Neural cell (in vitro differentiated cells): ENCODE measurements around the gene CAPSL.

Source experiments
- EP300 ChIP-seq: fragments of 450-650 bp; conservative IDR thresholded peaks from 2 replicates; pipeline ENCODE4 v1.6.1; 2014; ENCODE audit warnings: antibody characterized with exemption, mild to moderate bottlenecking, moderate library complexity; ENCODE audit not compliant: poor library complexity, severe bottlenecking
- EZH2 ChIP-seq: fragments of 200-600, 300-800 bp; shearing (Covaris generic), sonication (generic); IDR thresholded peaks from 2 replicates; pipeline ENCODE4 v1.6.1; 2014; ENCODE audit warnings: antibody characterized with exemption, low read length, borderline replicate concordance, mild to moderate bottlenecking; ENCODE audit not compliant: insufficient read depth, poor library complexity, severe bottlenecking
- MXI1 ChIP-seq: fragments of 450-650 bp; conservative IDR thresholded peaks from 2 replicates; pipeline ENCODE4 v1.6.1; 2014; ENCODE audit warnings: antibody characterized with exemption, mild to moderate bottlenecking; ENCODE audit not compliant: poor library complexity, severe bottlenecking
- POLR2AphosphoS5 ChIP-seq: IDR thresholded peaks from 2 replicates; pipeline ENCODE4 v1.6.1; 2012
- RAD21 ChIP-seq: fragments of 450-650 bp; conservative IDR thresholded peaks from 2 replicates; pipeline ENCODE4 v1.6.1; 2014; ENCODE audit warnings: antibody characterized with exemption, mild to moderate bottlenecking, moderate library complexity
- SMC3 ChIP-seq: fragments of 450-650 bp; conservative IDR thresholded peaks from 2 replicates; pipeline ENCODE4 v1.6.1; 2014; ENCODE audit warnings: antibody characterized with exemption, mild to moderate bottlenecking, moderate library complexity; ENCODE audit not compliant: poor library complexity
- TAF1 ChIP-seq: IDR thresholded peaks from 2 replicates; pipeline ENCODE4 v1.6.1; 2012; ENCODE audit warnings: low read depth
- TF ChIP-seq, protein P1 (sequence below): IDR thresholded peaks from 2 replicates; pipeline ENCODE4 v1.6.1; 2012; ENCODE audit warnings: borderline replicate concordance
- TF ChIP-seq, protein P2 (sequence below): fragments of 450-650 bp; IDR thresholded peaks from 2 replicates; pipeline ENCODE4 v1.5.1; 2014; ENCODE audit warnings: antibody characterized with exemption, mild to moderate bottlenecking, moderate library complexity; ENCODE audit not compliant: poor library complexity, severe bottlenecking

DNA sequence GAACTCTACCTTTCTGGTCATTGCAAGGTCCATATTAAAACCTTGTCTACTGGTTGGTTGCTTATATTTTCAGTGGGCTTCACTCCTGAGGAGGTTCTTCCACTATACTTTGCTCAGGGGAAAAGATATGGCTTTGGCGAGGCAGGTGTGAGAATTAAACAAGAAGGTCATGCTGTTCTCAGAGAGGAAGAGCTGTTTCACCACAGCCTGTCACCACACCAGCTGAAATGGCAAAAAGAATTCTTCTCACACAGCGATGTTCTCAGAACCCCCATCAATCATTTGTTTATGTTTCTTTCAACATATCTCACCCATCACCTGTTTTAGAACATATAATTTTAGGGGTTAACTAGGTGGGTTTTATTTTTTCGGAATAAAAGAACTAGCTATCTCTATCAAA lies 38.6 kb downstream of the CAPSL start:
- TF ChIP-seq MXI1 (no peak), POLR2AphosphoS5 (no peak), EZH2 (no peak), RAD21 (no peak), EP300 (no peak), TAF1 (no peak), SMC3 (no peak)
- TF ChIP-seq, protein P1, sequence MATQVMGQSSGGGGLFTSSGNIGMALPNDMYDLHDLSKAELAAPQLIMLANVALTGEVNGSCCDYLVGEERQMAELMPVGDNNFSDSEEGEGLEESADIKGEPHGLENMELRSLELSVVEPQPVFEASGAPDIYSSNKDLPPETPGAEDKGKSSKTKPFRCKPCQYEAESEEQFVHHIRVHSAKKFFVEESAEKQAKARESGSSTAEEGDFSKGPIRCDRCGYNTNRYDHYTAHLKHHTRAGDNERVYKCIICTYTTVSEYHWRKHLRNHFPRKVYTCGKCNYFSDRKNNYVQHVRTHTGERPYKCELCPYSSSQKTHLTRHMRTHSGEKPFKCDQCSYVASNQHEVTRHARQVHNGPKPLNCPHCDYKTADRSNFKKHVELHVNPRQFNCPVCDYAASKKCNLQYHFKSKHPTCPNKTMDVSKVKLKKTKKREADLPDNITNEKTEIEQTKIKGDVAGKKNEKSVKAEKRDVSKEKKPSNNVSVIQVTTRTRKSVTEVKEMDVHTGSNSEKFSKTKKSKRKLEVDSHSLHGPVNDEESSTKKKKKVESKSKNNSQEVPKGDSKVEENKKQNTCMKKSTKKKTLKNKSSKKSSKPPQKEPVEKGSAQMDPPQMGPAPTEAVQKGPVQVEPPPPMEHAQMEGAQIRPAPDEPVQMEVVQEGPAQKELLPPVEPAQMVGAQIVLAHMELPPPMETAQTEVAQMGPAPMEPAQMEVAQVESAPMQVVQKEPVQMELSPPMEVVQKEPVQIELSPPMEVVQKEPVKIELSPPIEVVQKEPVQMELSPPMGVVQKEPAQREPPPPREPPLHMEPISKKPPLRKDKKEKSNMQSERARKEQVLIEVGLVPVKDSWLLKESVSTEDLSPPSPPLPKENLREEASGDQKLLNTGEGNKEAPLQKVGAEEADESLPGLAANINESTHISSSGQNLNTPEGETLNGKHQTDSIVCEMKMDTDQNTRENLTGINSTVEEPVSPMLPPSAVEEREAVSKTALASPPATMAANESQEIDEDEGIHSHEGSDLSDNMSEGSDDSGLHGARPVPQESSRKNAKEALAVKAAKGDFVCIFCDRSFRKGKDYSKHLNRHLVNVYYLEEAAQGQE: no peak
- TF ChIP-seq, protein P2, sequence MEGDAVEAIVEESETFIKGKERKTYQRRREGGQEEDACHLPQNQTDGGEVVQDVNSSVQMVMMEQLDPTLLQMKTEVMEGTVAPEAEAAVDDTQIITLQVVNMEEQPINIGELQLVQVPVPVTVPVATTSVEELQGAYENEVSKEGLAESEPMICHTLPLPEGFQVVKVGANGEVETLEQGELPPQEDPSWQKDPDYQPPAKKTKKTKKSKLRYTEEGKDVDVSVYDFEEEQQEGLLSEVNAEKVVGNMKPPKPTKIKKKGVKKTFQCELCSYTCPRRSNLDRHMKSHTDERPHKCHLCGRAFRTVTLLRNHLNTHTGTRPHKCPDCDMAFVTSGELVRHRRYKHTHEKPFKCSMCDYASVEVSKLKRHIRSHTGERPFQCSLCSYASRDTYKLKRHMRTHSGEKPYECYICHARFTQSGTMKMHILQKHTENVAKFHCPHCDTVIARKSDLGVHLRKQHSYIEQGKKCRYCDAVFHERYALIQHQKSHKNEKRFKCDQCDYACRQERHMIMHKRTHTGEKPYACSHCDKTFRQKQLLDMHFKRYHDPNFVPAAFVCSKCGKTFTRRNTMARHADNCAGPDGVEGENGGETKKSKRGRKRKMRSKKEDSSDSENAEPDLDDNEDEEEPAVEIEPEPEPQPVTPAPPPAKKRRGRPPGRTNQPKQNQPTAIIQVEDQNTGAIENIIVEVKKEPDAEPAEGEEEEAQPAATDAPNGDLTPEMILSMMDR: no peak
